Purkinje cell (primary cell): ENCODE measurements around the gene ALG9. TPM values are rescaled to one million over a fixed set of nuclear protein-coding genes. Genes with fewer than 3 reads are reported as not detected.

Source experiments
- polyA plus RNA-seq: library from polyadenylated mRNA; unstranded; fragments of >200 nt; fragmentation: Nextera tagmentation; gene quantifications from 2 replicates; pipeline ENCODE4 v1.2.1, GENCODE V29; 2014

The ALG9 gene
- 26.4 and 30.2 TPM in 2 replicates for polyA plus RNA-seq

GRCh38 chr11:111870886-111871692 lies at the start of gene ALG9:
ALG9 (minus strand) TSS chr11:111871581; CDS start chr11:111871482, 99 bp downstream.

GRCh38 chr11:111918390-111919256 lies 47.2 kb upstream of the ALG9 start, which contains the start of gene C11orf52:
C11orf52 (plus strand) TSS chr11:111918913; CDS start chr11:111918973, 60 bp downstream.

DNA sequence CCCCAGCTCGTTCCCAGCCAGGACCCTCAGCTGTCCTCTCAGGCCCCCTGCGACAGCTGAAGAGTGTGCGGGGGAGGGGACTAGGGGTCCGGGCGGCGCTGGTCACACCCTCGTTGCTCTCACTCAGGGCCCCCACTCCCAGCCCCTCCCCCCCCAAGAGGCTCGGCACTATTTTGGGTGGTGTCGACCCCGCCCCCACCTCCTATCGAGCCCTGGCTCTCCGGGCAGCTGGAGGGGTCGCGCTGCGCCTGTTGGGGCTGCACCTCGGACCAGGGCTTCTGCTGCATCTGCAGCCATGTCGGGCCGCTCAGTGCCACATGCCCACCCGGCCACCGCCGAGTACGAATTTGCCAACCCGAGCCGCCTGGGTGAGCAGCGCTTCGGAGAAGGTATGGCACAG lies 41.2 kb upstream of the ALG9 start, which contains the start of gene HSPB2:
HSPB2 (plus strand) TSS at position 200 of the 400 bp plus-strand sequence; CDS start at position 296, 96 bp downstream.

GRCh38 chr11:111911563-111912401 lies 40.4 kb upstream of the ALG9 start, which contains the start of gene CRYAB:
CRYAB (minus strand) TSS chr11:111911770; CDS start chr11:111911724, 46 bp downstream.

DNA sequence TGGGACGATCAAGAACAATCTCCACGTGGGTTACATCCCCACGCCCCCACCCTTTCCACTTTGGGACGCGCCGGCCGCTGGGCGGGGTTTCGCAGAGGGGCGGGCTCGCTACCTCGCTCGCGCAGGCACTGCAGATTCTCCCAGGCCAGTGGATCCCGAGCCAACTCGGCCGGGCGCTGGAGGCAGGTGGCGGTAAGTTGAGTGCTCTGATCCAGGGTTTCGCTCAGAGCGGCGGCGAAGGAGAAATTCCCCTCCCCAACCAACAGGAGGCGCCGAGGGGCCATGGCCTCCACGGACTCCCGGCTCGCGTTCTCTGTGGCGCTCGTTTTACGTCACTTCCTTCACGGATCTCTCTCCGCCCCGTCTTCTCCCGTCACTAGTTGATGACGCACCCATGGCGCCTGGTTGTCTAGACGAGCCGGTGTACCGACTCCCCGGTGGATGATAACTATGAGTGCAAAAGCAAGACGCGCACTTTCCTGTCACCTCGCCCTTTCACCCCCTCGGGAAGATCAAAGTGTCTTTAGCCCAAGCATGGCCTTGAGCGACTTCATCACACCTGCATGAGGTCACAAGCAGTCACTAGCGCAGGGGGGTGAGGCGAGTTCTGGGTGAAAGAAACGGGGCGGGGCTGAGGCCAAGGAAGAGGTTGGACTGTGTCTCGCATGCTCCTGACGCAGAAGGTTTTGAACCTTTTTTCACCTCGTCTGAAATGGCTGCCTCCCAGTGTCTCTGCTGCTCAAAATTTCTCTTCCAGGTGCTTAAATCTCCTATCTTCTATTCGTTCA lies 7.7 kb upstream of the ALG9 start, which contains the start of the genes CFAP68 and FDXACB1:
CFAP68 (plus strand) TSS at position 693 of the 788 bp plus-strand sequence; CDS start at position 713, 20 bp downstream.
FDXACB1 (minus strand) TSS at position 317 of the 788 bp plus-strand sequence; CDS start at position 284, 33 bp downstream.

GRCh38 chr11:111765984-111766833 lies 105.2 kb downstream of the ALG9 start, which contains the start of gene PPP2R1B:
PPP2R1B (minus strand) TSS chr11:111766389; CDS start chr11:111766361, 28 bp downstream.

Other genes starting within 250 kb of the ALG9 start
- gene PPP2R1B, start 105.2 kb downstream of the ALG9 start, polyA plus RNA-seq, result 2.4 and 3.3 TPM in 2 replicates
- gene FDXACB1, start 7.6 kb upstream of the ALG9 start, polyA plus RNA-seq, result 1.7 and 3.2 TPM in 2 replicates
- gene CFAP68, start 8.0 kb upstream of the ALG9 start, polyA plus RNA-seq, result 211 and 275 TPM in 2 replicates
- gene CRYAB, start 40.2 kb upstream of the ALG9 start, polyA plus RNA-seq, result 517 and 524 TPM in 2 replicates
- gene HSPB2, start 41.2 kb upstream of the ALG9 start, polyA plus RNA-seq, result 22.1 TPM in 2 replicates
- 1.7 TPM in 1 of 2 replicates, not detected in the other for gene C11orf52, start 47.3 kb upstream of the ALG9 start, polyA plus RNA-seq
- 9.7 and 15.5 TPM in 2 replicates for gene DIXDC1, start 65.8 kb upstream of the ALG9 start, polyA plus RNA-seq
- 42.0 and 43.3 TPM in 2 replicates for gene DLAT, start 153.8 kb upstream of the ALG9 start, polyA plus RNA-seq
- gene PIH1D2, start 202.4 kb upstream of the ALG9 start, polyA plus RNA-seq, result 7.2 and 8.9 TPM in 2 replicates
- gene NKAPD1, start 202.7 kb upstream of the ALG9 start, polyA plus RNA-seq, result 25.6 and 41.2 TPM in 2 replicates
- 348 and 471 TPM in 2 replicates for gene TIMM8B, start 215.2 kb upstream of the ALG9 start, polyA plus RNA-seq
- gene SDHD, start 215.3 kb upstream of the ALG9 start, polyA plus RNA-seq, result 344 and 445 TPM in 2 replicates